ENCODE measurements around the gene GLT1D1. TPM values are rescaled to one million over a fixed set of nuclear protein-coding genes. Genes with fewer than 3 reads are reported as not detected.

Gene GLT1D1
- total RNA-seq, 2 experiments from 2014 or later: 0.32 TPM; not detected in 1

DNA sequence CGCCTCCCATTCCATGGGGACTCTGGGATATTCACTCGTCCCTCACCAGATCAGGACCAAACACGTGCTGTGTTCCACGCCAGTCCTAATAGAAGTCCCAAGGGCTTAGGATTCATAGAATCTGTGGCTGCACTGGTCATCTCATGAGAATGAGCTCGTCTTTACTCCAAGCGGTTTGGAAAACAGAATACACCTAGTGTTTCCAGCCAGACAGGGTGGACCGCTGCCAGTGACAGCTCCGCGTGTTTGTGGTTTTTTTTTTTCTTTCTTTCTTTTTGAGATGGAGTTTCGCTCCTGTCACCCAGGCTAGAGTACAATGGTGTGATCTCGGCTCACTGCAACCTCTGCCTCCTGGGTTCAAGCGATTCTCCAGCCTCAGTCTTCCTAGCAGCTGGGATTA lies 75.1 kb downstream of the GLT1D1 start:
- Histone ChIP-seq H3K4me1 (ENCODE audit: insufficient read depth, low read length, poor library complexity, severe bottlenecking) (no peaks in the 10 kb centered on the region), H3K4me3 (ENCODE audit: low read depth, low read length, poor library complexity, severe bottlenecking) (no peak overlapping the region), H3K4me2 (ENCODE audit: low read length) (no peak overlapping the region), H3K27ac (ENCODE audit: low read depth, low read length, poor library complexity, severe bottlenecking) (no peak overlapping the region), H3K36me3 (ENCODE audit: insufficient read depth, low read length) (no peaks in the 10 kb centered on the region), H3K9me2 (ENCODE audit: insufficient read depth, low read length) (no peaks in the 10 kb centered on the region), H4K20me1 (ENCODE audit: insufficient read depth, low read length) (no peaks in the 10 kb centered on the region), H3K79me2 (ENCODE audit: insufficient read depth, low read depth, low read length) (no peaks in the 10 kb centered on the region), H3K9me3 (ENCODE audit: low read length) (no peaks in the 10 kb centered on the region), H2AFZ (ENCODE audit: low read length) (no peak overlapping the region)
- TF ChIP-seq EZH2phosphoT487 (IDR thresholded peaks at IDR 0.05; ENCODE audit: borderline replicate concordance, low read depth, low read length): no peak
- TF ChIP-seq, protein P1, sequence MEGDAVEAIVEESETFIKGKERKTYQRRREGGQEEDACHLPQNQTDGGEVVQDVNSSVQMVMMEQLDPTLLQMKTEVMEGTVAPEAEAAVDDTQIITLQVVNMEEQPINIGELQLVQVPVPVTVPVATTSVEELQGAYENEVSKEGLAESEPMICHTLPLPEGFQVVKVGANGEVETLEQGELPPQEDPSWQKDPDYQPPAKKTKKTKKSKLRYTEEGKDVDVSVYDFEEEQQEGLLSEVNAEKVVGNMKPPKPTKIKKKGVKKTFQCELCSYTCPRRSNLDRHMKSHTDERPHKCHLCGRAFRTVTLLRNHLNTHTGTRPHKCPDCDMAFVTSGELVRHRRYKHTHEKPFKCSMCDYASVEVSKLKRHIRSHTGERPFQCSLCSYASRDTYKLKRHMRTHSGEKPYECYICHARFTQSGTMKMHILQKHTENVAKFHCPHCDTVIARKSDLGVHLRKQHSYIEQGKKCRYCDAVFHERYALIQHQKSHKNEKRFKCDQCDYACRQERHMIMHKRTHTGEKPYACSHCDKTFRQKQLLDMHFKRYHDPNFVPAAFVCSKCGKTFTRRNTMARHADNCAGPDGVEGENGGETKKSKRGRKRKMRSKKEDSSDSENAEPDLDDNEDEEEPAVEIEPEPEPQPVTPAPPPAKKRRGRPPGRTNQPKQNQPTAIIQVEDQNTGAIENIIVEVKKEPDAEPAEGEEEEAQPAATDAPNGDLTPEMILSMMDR (conservative IDR thresholded peaks at IDR 0.05; ENCODE audit: low read length): no peak
- no TSS peak for BruUV-seq (replicated peaks)
- DNase-seq (ENCODE audit: low spot score): no peak
- intact Hi-C loops (cut with micrococcal nuclease; ENCODE audit: unreplicated experiment): no loop called here
- CTCF ChIA-PET (ENCODE audit: unreplicated experiment): no interaction called here
- POLR2A ChIA-PET: no interaction called here

DNA sequence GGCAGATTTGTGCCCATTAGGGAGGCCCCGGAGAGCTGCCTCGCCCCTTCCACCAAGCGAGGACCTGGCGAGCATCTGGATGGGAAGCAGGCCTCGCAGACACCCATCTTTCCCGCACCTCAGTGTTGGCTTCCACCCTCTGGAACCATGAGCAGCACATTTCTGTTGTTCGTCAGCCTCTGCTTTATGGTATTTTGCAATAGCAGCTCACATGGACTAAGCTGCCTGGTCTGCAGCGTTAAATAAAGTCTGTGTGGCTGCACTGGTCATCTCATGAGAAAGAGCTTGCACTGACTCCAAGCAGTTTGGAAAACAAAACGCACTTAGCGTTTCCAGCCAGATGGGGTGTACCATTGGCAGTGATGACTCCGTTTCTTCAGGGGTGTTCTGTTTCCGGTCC lies 75.8 kb downstream of the GLT1D1 start:
- Histone ChIP-seq H3K36me3 (ENCODE audit: insufficient read depth, low read length) (no peaks in the 10 kb centered on the region), H3K79me2 (ENCODE audit: insufficient read depth, low read depth, low read length) (no peaks in the 10 kb centered on the region), H3K4me3 (ENCODE audit: low read depth, low read length, poor library complexity, severe bottlenecking) (no peak overlapping the region), H3K4me2 (ENCODE audit: low read length) (no peak overlapping the region), H3K4me1 (ENCODE audit: insufficient read depth, low read length, poor library complexity, severe bottlenecking) (no peaks in the 10 kb centered on the region), H2AFZ (ENCODE audit: low read length) (no peak overlapping the region), H3K9me2 (ENCODE audit: insufficient read depth, low read length) (no peaks in the 10 kb centered on the region), H3K9me3 (ENCODE audit: low read length) (no peaks in the 10 kb centered on the region), H3K27ac (ENCODE audit: low read depth, low read length, poor library complexity, severe bottlenecking) (no peak overlapping the region), H4K20me1 (ENCODE audit: insufficient read depth, low read length) (no peaks in the 10 kb centered on the region)
- no TSS peak for BruUV-seq (replicated peaks)
- POLR2A ChIA-PET: no interaction called here
- no peak for DNase-seq (ENCODE audit: low spot score)
- CTCF ChIA-PET (ENCODE audit: unreplicated experiment): no interaction called here
- intact Hi-C loops (cut with micrococcal nuclease; ENCODE audit: unreplicated experiment): no loop called here
- TF ChIP-seq EZH2phosphoT487 (IDR thresholded peaks at IDR 0.05; ENCODE audit: borderline replicate concordance, low read depth, low read length): no peak
- TF ChIP-seq, protein P1 (conservative IDR thresholded peaks at IDR 0.05; ENCODE audit: low read length): no peak

DNA sequence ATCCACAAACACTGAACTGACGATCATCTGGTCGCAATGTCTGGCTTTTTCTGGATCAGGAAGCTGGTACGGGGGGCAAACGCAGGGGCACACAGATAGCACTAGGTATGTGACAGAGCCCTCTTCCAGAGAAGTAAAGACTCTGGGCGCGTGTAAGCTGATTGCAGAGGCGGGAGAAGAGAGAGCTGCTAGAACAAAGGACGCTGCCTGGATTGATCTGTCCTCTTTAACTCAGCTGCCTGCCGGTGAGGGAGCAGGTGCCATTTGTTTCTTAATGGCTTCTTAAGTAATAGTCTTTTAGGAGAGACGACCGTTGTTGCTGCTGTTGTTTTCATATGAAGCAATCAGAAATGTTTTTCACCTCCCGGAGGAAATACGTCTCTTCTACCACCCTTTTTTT lies 77.3 kb downstream of the GLT1D1 start:
- no peaks in the 10 kb centered on the region for H4K20me1 ChIP-seq (ENCODE audit: insufficient read depth, low read length)
- CTCF ChIA-PET (ENCODE audit: unreplicated experiment): no interaction called here
- H3K4me2 ChIP-seq (ENCODE audit: low read length): no peak overlapping the region
- BruUV-seq (replicated peaks): no TSS peak
- TF ChIP-seq EZH2phosphoT487 (IDR thresholded peaks at IDR 0.05; ENCODE audit: borderline replicate concordance, low read depth, low read length): no peak
- TF ChIP-seq, protein P1 (conservative IDR thresholded peaks at IDR 0.05; ENCODE audit: low read length): no peak
- H3K9me2 ChIP-seq (ENCODE audit: insufficient read depth, low read length): no peaks in the 10 kb centered on the region
- no peak for DNase-seq (ENCODE audit: low spot score)
- H3K4me3 ChIP-seq (ENCODE audit: low read depth, low read length, poor library complexity, severe bottlenecking): no peak overlapping the region
- POLR2A ChIA-PET: interaction anchor here (0.7 kb wide), 1 partner anchor 180 kb away, joined by 3 read pairs; no protein-coding TSS in a partner anchor
- no peaks in the 10 kb centered on the region for H3K36me3 ChIP-seq (ENCODE audit: insufficient read depth, low read length)
- no peaks in the 10 kb centered on the region for H3K9me3 ChIP-seq (ENCODE audit: low read length)
- H3K4me1 ChIP-seq (ENCODE audit: insufficient read depth, low read length, poor library complexity, severe bottlenecking): no peaks in the 10 kb centered on the region
- no peak overlapping the region for H2AFZ ChIP-seq (ENCODE audit: low read length)
- H3K79me2 ChIP-seq (ENCODE audit: insufficient read depth, low read depth, low read length): no peaks in the 10 kb centered on the region
- H3K27ac ChIP-seq (ENCODE audit: low read depth, low read length, poor library complexity, severe bottlenecking): no peak overlapping the region
- intact Hi-C loops (cut with micrococcal nuclease; ENCODE audit: unreplicated experiment): no loop called here
